HepG2 (cell line): ENCODE measurements around the gene POLN. TPM values are rescaled to one million over a fixed set of nuclear protein-coding genes. Genes with fewer than 3 reads are reported as not detected.
A peak's percentile ranks its signal among the peaks of the same experiment; 100 is the strongest.

Experiments
- ELF3 ChIP-seq: IDR thresholded peaks from 2 replicates; pipeline ENCODE4 v1.6.1; 2016; ENCODE audit warnings: missing genetic modification reagents, missing compliant biosample characterization
- NR1H2 ChIP-seq: sonication (generic); formaldehyde crosslinking; IDR thresholded peaks from 2 replicates; pipeline ENCODE4 v1.8.1; 2022; ENCODE audit warnings: low read depth, missing genetic modification reagents, borderline replicate concordance
- TCF12 ChIP-seq, 2 experiments: fragments of 450-650 bp in 1 of 2; sonication (generic) in 1 of 2; formaldehyde crosslinking in 1 of 2; IDR thresholded peaks; 2 replicates each; pipeline versions ENCODE4 v1.6.1 to v1.8.0; 2017 to 2022; ENCODE audit warnings: antibody characterized with exemption in 1 of 2, mild to moderate bottlenecking in 1 of 2, missing genetic modification reagents in 1 of 2, moderate library complexity in 1 of 2
- XRCC5 ChIP-seq: fragments of 200-400 bp; formaldehyde crosslinking; optimal IDR thresholded peaks from 2 replicates; pipeline ENCODE3; 2017; ENCODE audit warnings: mild to moderate bottlenecking, low read length
- ZNF569 ChIP-seq: sonication (generic); formaldehyde crosslinking; IDR thresholded peaks from 2 replicates; pipeline ENCODE4 v1.5.0; 2020; ENCODE audit warnings: mild to moderate bottlenecking, missing genetic modification reagents, moderate library complexity, borderline replicate concordance
- ZNF703 ChIP-seq: sonication (generic); formaldehyde crosslinking; IDR thresholded peaks from 2 replicates; pipeline ENCODE4 v1.5.1; 2020; ENCODE audit warnings: missing genetic modification reagents, mild to moderate bottlenecking, moderate library complexity, borderline replicate concordance
- ZNF720 ChIP-seq: sonication (generic); formaldehyde crosslinking; IDR thresholded peaks from 2 replicates; pipeline ENCODE4 v1.4.0; 2020; ENCODE audit warnings: missing genetic modification reagents
- ZSCAN25 ChIP-seq: sonication (generic); formaldehyde crosslinking; IDR thresholded peaks from 2 replicates; pipeline ENCODE4 v1.8.0; 2022; ENCODE audit warnings: mild to moderate bottlenecking, missing genetic modification reagents
- ZZZ3 ChIP-seq: sonication (generic); formaldehyde crosslinking; IDR thresholded peaks from 2 replicates; pipeline ENCODE4 v1.4.0; 2020; ENCODE audit warnings: missing genetic modification reagents, mild to moderate bottlenecking, borderline replicate concordance
- polyA plus RNA-seq, 8 experiments: library from polyadenylated mRNA; depleted of rRNA in 3 of 8; stranded (reverse) in 7 of 8; unstranded in 1 of 8; fragments of >200 nt; fragmentation: Illumina TruSeq in 4 of 8; extraction: Trizol in 4 of 8; gene quantifications; 2 replicates each; pipeline versions ENCODE4 v1.2.1 to v1.2.3, GENCODE V29; 2011 to 2016; ENCODE audit warnings: low read depth in 4 of 8, missing spikeins in 1 of 8, mixed read lengths in 1 of 8; ENCODE audit not compliant: insufficient read depth in 1 of 8
- total RNA-seq, 5 experiments: library from RNA; depleted of rRNA; stranded (reverse); fragments of >200 nt; fragmentation: Illumina TruSeq; extraction: Trizol; gene quantifications; 2 replicates each; pipeline ENCODE4 v1.2.3, GENCODE V29; 2016; ENCODE audit warnings: low read depth in 1 of 5
- TF ChIP-seq, protein P1 (sequence below): sonication (generic); formaldehyde crosslinking; IDR thresholded peaks from 2 replicates; pipeline ENCODE4 v1.5.1; 2020; ENCODE audit warnings: missing genetic modification reagents, mild to moderate bottlenecking, borderline replicate concordance
- TF ChIP-seq, protein P2 (sequence below): sonication (generic); formaldehyde crosslinking; IDR thresholded peaks from 2 replicates; pipeline ENCODE4 v1.4.0; 2020; ENCODE audit warnings: missing genetic modification reagents
- TF ChIP-seq, protein P3 (sequence below): sonication (generic); formaldehyde crosslinking; IDR thresholded peaks from 2 replicates; pipeline ENCODE4 v1.4.0; 2020; ENCODE audit warnings: mild to moderate bottlenecking, missing genetic modification reagents
- TF ChIP-seq, protein P4 (sequence below): sonication (generic); formaldehyde crosslinking; IDR thresholded peaks from 2 replicates; pipeline ENCODE4 v1.4.0; 2020; ENCODE audit warnings: missing genetic modification reagents
- TF ChIP-seq, protein P5 (sequence below): sonication (generic); formaldehyde crosslinking; IDR thresholded peaks from 2 replicates; pipeline ENCODE4 v1.9.0; 2021; ENCODE audit warnings: missing genetic modification reagents, borderline replicate concordance

The POLN gene
- total and polyA plus RNA-seq, 2 of the 13 experiments (the other 11 are each of a cell fraction or from before 2014, with no cell fraction given), result 0.93 to 1.5 TPM

DNA sequence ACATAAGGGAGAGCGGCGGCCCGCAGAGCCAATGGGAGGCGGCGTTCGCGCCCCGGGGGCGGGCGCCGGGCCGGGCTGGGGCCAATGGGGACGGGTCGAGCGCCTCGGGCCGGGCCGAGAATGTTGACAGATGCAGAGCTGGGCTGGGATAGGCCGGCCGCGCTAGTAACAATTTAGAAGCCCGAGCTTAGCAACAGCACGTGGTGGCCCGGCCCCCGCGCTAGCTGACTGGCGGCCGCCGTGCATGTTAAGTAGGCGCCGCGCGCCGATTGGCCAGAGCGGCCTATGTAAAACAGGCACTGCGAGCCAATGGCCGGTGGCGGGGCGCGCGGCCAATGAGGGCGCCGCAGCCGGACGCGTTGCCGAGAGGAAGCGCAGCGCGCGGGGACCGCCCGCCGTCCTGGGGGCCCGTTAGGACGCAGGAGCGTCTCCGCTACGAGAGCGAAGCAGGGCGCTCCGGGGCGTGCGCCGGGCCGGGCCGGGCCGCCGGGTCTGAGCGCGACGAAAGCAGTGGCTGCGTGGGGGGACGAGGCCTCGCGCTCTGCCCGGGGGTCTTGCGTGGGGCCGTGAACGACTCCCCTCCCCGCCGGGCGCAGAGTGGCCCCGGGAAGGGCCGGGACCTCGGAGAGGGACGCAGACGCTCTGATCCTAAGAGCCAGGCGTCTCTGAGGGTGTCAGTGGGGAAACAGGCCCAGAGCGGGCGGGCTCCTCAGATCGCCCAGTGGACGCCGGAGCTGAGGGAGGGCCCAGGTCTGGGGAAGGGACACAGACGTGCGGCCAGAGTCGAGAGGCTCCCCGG, 20.4 kb upstream of the POLN start (continued):
- TF ChIP-seq, protein P1, sequence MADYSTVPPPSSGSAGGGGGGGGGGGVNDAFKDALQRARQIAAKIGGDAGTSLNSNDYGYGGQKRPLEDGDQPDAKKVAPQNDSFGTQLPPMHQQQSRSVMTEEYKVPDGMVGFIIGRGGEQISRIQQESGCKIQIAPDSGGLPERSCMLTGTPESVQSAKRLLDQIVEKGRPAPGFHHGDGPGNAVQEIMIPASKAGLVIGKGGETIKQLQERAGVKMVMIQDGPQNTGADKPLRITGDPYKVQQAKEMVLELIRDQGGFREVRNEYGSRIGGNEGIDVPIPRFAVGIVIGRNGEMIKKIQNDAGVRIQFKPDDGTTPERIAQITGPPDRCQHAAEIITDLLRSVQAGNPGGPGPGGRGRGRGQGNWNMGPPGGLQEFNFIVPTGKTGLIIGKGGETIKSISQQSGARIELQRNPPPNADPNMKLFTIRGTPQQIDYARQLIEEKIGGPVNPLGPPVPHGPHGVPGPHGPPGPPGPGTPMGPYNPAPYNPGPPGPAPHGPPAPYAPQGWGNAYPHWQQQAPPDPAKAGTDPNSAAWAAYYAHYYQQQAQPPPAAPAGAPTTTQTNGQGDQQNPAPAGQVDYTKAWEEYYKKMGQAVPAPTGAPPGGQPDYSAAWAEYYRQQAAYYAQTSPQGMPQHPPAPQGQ (CRISPR knock-in tag), result no peak; the same call in 1 of the 2 replicates
- TF ChIP-seq, protein P2, sequence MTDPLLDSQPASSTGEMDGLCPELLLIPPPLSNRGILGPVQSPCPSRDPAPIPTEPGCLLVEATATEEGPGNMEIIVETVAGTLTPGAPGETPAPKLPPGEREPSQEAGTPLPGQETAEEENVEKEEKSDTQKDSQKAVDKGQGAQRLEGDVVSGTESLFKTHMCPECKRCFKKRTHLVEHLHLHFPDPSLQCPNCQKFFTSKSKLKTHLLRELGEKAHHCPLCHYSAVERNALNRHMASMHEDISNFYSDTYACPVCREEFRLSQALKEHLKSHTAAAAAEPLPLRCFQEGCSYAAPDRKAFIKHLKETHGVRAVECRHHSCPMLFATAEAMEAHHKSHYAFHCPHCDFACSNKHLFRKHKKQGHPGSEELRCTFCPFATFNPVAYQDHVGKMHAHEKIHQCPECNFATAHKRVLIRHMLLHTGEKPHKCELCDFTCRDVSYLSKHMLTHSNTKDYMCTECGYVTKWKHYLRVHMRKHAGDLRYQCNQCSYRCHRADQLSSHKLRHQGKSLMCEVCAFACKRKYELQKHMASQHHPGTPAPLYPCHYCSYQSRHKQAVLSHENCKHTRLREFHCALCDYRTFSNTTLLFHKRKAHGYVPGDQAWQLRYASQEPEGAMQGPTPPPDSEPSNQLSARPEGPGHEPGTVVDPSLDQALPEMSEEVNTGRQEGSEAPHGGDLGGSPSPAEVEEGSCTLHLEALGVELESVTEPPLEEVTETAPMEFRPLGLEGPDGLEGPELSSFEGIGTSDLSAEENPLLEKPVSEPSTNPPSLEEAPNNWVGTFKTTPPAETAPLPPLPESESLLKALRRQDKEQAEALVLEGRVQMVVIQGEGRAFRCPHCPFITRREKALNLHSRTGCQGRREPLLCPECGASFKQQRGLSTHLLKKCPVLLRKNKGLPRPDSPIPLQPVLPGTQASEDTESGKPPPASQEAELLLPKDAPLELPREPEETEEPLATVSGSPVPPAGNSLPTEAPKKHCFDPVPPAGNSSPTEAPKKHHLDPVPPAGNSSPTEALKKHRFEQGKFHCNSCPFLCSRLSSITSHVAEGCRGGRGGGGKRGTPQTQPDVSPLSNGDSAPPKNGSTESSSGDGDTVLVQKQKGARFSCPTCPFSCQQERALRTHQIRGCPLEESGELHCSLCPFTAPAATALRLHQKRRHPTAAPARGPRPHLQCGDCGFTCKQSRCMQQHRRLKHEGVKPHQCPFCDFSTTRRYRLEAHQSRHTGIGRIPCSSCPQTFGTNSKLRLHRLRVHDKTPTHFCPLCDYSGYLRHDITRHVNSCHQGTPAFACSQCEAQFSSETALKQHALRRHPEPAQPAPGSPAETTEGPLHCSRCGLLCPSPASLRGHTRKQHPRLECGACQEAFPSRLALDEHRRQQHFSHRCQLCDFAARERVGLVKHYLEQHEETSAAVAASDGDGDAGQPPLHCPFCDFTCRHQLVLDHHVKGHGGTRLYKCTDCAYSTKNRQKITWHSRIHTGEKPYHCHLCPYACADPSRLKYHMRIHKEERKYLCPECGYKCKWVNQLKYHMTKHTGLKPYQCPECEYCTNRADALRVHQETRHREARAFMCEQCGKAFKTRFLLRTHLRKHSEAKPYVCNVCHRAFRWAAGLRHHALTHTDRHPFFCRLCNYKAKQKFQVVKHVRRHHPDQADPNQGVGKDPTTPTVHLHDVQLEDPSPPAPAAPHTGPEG, result peak; percentile 96
- peak; percentile 43; the same call in 1 of the 2 replicates for TF ChIP-seq ZSCAN25 (CRISPR knock-in tag)
- TF ChIP-seq ELF3 (CRISPR knock-in tag), result peak; percentile 48; the same call in 1 of the 2 replicates
- no peak for TF ChIP-seq ZNF569
- TF ChIP-seq XRCC5, result no peak
- 0 out of 2 replicates have a peak, but pooled peaks have one; percentile 69 for TF ChIP-seq ZZZ3 (CRISPR knock-in tag)
- TF ChIP-seq NR1H2, result no peak
- TF ChIP-seq, protein P3, sequence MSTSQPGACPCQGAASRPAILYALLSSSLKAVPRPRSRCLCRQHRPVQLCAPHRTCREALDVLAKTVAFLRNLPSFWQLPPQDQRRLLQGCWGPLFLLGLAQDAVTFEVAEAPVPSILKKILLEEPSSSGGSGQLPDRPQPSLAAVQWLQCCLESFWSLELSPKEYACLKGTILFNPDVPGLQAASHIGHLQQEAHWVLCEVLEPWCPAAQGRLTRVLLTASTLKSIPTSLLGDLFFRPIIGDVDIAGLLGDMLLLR, result peak; percentile 27; the same call in 1 of the 2 replicates
- TF ChIP-seq ZNF720 (CRISPR knock-in tag), result no peak
- TF ChIP-seq, protein P4, sequence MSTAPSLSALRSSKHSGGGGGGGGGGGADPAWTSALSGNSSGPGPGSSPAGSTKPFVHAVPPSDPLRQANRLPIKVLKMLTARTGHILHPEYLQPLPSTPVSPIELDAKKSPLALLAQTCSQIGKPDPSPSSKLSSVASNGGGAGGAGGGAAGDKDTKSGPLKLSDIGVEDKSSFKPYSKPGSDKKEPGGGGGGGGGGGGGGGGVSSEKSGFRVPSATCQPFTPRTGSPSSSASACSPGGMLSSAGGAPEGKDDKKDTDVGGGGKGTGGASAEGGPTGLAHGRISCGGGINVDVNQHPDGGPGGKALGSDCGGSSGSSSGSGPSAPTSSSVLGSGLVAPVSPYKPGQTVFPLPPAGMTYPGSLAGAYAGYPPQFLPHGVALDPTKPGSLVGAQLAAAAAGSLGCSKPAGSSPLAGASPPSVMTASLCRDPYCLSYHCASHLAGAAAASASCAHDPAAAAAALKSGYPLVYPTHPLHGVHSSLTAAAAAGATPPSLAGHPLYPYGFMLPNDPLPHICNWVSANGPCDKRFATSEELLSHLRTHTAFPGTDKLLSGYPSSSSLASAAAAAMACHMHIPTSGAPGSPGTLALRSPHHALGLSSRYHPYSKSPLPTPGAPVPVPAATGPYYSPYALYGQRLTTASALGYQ (CRISPR knock-in tag), result no peak
- TF ChIP-seq ZNF703 (CRISPR knock-in tag), result no peak; the same call in 1 of the 2 replicates
- TF ChIP-seq TCF12 (IDR thresholded peaks at IDR 0.05), result no peak
- TF ChIP-seq TCF12 (CRISPR knock-in tag; IDR thresholded peaks at IDR 0.05), result peak; percentile 90
- TF ChIP-seq, protein P5, sequence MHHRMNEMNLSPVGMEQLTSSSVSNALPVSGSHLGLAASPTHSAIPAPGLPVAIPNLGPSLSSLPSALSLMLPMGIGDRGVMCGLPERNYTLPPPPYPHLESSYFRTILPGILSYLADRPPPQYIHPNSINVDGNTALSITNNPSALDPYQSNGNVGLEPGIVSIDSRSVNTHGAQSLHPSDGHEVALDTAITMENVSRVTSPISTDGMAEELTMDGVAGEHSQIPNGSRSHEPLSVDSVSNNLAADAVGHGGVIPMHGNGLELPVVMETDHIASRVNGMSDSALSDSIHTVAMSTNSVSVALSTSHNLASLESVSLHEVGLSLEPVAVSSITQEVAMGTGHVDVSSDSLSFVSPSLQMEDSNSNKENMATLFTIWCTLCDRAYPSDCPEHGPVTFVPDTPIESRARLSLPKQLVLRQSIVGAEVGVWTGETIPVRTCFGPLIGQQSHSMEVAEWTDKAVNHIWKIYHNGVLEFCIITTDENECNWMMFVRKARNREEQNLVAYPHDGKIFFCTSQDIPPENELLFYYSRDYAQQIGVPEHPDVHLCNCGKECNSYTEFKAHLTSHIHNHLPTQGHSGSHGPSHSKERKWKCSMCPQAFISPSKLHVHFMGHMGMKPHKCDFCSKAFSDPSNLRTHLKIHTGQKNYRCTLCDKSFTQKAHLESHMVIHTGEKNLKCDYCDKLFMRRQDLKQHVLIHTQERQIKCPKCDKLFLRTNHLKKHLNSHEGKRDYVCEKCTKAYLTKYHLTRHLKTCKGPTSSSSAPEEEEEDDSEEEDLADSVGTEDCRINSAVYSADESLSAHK (CRISPR knock-in tag), result no peak
